ENCODE measurements around the gene HIC1. TPM values are rescaled to one million over a fixed set of nuclear protein-coding genes. Genes with fewer than 3 reads are reported as not detected.

Gene HIC1
- total and polyA plus RNA-seq, 2 experiments from 2014 or later, result 0.17 to 0.26 TPM

DNA sequence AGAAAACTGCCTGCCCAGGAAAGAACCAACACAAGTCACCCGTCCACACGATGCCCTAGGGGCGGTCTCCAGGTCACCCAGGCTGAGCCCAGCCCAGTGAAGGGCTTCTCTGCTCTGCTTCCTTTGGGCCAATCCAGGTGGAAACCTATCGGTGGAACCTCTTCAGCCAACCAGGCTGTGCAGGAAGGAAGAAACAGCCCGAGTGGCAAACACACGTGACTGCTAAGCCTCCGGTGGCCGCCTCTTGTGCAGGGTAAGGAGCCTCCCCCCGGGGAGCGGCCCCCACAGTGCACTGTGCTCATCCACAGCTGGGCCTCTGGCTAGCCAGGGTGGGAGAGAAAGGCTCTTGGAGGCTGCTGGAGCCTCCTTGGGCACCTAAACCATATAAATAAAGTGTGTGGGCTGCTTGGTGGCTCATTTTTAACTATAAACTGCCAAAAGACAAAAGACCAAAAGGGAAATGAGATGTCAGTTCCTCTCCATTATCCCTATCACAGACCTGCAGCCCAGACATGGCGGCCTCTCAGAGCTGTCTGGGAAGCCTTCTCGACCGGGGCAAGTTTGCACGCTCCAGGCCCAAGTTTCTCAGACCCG is 32.2 kb upstream of the HIC1 start:
- no peak overlapping the region for H3K4me2 ChIP-seq
- no peak overlapping the region for H3K27ac Mint-ChIP-seq
- no peak for ATAC-seq

More for the DNA sequence above, 32.2 kb upstream of the HIC1 start:
- Histone ChIP-seq H2AFZ (no peak overlapping the region), H3K36me3 (ENCODE audit: insufficient read depth) (no peaks in the 10 kb centered on the region), H3K79me2 (replicated peaks; ENCODE audit: insufficient read depth) (no peaks in the 10 kb centered on the region), H3K4me3 (no peak overlapping the region), H4K20me1 (replicated peaks; ENCODE audit: insufficient read depth) (no peaks in the 10 kb centered on the region), H3F3A (replicated peaks; ENCODE audit: low read depth) (0 out of 2 replicates have a peak, but pooled peaks cover 4% of the 10 kb centered on the region), H3K27ac (ENCODE audit: low read depth) (no peak overlapping the region), H3K9me2 (ENCODE audit: insufficient read depth) (no peaks in the 10 kb centered on the region), H3K27me3 (ENCODE audit: insufficient read depth) (peaks cover 89% of the 10 kb centered on the region), H3K4me1 (ENCODE audit: insufficient read depth) (peaks cover 4% of the 10 kb centered on the region; the same call in 1 of the 2 replicates)
- TF ChIP-seq ZNF114 (CRISPR knock-in tag; IDR thresholded peaks at IDR 0.05) (no peak), EZH2phosphoT487 (IDR thresholded peaks at IDR 0.05; ENCODE audit: unreplicated experiment) (no peak), NANOG (IDR thresholded peaks at IDR 0.05; ENCODE audit: borderline replicate concordance) (no peak), POLR2AphosphoS5 (IDR thresholded peaks at IDR 0.05; ENCODE audit: low read depth) (no peak), JUNB (IDR thresholded peaks at IDR 0.05; ENCODE audit: unreplicated experiment) (no peak), EZH2 (IDR thresholded peaks at IDR 0.05; ENCODE audit: low read depth, unreplicated experiment) (no peak)
- TF ChIP-seq, protein P1, sequence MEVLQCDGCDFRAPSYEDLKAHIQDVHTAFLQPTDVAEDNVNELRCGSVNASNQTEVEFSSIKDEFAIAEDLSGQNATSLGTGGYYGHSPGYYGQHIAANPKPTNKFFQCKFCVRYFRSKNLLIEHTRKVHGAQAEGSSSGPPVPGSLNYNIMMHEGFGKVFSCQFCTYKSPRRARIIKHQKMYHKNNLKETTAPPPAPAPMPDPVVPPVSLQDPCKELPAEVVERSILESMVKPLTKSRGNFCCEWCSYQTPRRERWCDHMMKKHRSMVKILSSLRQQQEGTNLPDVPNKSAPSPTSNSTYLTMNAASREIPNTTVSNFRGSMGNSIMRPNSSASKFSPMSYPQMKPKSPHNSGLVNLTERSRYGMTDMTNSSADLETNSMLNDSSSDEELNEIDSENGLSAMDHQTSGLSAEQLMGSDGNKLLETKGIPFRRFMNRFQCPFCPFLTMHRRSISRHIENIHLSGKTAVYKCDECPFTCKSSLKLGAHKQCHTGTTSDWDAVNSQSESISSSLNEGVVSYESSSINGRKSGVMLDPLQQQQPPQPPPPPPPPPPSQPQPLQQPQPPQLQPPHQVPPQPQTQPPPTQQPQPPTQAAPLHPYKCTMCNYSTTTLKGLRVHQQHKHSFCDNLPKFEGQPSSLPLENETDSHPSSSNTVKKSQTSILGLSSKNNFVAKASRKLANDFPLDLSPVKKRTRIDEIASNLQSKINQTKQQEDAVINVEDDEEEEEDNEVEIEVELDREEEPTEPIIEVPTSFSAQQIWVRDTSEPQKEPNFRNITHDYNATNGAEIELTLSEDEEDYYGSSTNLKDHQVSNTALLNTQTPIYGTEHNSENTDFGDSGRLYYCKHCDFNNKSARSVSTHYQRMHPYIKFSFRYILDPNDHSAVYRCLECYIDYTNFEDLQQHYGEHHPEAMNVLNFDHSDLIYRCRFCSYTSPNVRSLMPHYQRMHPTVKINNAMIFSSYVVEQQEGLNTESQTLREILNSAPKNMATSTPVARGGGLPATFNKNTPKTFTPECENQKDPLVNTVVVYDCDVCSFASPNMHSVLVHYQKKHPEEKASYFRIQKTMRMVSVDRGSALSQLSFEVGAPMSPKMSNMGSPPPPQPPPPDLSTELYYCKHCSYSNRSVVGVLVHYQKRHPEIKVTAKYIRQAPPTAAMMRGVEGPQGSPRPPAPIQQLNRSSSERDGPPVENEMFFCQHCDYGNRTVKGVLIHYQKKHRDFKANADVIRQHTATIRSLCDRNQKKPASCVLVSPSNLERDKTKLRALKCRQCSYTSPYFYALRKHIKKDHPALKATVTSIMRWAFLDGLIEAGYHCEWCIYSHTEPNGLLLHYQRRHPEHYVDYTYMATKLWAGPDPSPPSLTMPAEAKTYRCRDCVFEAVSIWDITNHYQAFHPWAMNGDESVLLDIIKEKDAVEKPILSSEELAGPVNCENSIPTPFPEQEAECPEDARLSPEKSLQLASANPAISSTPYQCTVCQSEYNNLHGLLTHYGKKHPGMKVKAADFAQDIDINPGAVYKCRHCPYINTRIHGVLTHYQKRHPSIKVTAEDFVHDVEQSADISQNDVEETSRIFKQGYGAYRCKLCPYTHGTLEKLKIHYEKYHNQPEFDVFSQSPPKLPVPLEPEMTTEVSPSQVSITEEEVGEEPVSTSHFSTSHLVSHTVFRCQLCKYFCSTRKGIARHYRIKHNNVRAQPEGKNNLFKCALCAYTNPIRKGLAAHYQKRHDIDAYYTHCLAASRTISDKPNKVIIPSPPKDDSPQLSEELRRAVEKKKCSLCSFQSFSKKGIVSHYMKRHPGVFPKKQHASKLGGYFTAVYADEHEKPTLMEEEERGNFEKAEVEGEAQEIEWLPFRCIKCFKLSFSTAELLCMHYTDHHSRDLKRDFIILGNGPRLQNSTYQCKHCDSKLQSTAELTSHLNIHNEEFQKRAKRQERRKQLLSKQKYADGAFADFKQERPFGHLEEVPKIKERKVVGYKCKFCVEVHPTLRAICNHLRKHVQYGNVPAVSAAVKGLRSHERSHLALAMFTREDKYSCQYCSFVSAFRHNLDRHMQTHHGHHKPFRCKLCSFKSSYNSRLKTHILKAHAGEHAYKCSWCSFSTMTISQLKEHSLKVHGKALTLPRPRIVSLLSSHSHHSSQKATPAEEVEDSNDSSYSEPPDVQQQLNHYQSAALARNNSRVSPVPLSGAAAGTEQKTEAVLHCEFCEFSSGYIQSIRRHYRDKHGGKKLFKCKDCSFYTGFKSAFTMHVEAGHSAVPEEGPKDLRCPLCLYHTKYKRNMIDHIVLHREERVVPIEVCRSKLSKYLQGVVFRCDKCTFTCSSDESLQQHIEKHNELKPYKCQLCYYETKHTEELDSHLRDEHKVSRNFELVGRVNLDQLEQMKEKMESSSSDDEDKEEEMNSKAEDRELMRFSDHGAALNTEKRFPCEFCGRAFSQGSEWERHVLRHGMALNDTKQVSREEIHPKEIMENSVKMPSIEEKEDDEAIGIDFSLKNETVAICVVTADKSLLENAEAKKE (CRISPR knock-in tag; IDR thresholded peaks at IDR 0.05), result no peak
- TF ChIP-seq, protein P2, sequence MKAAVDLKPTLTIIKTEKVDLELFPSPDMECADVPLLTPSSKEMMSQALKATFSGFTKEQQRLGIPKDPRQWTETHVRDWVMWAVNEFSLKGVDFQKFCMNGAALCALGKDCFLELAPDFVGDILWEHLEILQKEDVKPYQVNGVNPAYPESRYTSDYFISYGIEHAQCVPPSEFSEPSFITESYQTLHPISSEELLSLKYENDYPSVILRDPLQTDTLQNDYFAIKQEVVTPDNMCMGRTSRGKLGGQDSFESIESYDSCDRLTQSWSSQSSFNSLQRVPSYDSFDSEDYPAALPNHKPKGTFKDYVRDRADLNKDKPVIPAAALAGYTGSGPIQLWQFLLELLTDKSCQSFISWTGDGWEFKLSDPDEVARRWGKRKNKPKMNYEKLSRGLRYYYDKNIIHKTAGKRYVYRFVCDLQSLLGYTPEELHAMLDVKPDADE (IDR thresholded peaks at IDR 0.05), result no peak
- Mint-ChIP-seq H3K27me3 (ENCODE audit: insufficient read depth, low read depth, poor library complexity) (peaks cover 82% of the 10 kb centered on the region), H3K9me3 (no peaks in the 10 kb centered on the region), H3K4me3 (0 out of 3 replicates have a peak overlapping the region, but pooled peaks have one; percentile 16), H3K36me3 (ENCODE audit: low read depth) (no peaks in the 10 kb centered on the region), H3K4me1 (no peaks in the 10 kb centered on the region; the same call in 2 of the 3 replicates)
- DNase-seq (ENCODE audit: low spot score), result no peak

Measured in GM23338 (cell line).